NCI-H1417 treated with DMSO at 0.1 percent for 48 hours (cell line): ENCODE measurements around the gene IL10RB.
A peak's percentile ranks its signal among the peaks of the same experiment; 100 is the strongest.
"Not testable (repeated sequence)": the region's sequence is repeated elsewhere in the genome, so short reads cannot be mapped to it uniquely, and the experiment has no call there.

Experiments
- DNase-seq: peaks from one replicate; lab custom pipeline; 2025; lab: John Stamatoyannopoulos, UW

IL10RB gene

DNA sequence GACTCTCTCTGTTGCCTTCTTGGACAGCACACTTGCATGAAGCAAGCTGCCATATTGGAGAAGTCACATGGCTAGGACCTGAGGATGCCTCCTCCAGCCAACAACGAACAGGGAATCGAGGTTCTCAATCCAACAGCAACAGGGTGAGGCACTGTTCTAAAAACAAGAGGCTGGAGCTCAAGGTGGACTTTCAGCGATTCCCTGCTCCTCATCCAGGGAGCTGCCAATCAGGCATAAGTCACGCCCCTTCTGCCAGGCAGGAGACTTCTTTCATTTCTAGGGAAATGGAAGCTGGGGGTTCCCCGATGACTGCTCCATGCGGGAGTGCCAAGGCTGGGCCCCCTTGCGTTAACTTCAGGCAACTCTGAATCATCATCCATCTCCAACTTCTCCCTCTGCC lies 35.9 kb downstream of the IL10RB start:
- DNase-seq, result no peak

DNA sequence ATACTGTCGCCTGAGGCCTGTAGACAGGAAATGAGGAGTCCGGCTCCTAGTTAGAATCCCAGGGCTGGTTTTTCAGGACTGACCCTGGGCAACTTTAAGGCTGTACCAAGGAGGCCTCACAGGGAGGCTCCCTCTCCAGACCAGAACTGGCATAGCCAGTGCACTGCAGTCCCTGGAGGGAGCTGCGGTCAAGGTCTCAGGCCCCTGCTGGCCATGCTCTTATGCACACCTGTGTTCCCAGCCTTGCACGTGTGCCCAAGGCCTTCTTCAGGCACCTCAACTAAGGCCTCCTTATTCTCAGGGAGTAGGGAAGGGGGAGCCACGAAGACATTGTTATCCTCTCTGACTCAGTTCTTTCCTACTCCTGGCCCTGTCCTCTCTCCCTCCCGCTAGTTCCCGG lies 36.6 kb downstream of the IL10RB start:
- DNase-seq, result no peak

DNA sequence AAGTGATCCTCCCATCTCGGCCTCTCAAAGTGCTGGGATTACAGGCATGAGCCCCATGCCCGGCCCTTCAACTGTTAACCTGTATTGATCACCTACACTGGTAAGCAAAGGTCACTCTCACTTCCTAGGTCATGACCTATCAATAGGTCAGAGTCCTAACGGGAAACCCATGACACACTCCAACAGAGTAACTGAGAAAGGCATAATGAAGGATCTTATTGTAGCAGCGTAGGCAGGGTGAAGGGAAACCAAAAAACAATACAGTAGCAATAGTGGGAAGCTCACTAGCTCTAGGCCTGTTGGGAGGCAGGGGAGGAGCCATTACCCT lies 39.1 kb downstream of the IL10RB start:
- DNase-seq, result no peak

DNA sequence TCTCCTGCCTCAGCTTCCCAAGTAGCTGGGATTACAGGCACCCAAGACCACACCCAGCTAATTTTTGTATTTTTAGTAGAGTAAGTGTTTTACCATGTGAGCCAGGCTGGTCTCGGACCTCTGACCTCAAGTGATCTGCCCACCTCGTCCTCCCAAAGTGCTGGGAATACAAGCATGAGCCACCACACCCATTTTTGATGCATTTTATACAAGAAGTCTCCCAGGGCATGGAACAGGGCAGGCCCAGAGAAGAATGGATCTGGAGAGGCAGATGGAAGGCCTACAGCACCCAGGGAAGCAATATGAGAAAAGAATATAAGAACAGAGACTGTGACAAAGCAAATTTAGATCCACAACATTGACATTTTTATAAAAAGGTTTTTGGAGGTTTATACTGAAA lies 39.8 kb downstream of the IL10RB start:
- no peak for DNase-seq

DNA sequence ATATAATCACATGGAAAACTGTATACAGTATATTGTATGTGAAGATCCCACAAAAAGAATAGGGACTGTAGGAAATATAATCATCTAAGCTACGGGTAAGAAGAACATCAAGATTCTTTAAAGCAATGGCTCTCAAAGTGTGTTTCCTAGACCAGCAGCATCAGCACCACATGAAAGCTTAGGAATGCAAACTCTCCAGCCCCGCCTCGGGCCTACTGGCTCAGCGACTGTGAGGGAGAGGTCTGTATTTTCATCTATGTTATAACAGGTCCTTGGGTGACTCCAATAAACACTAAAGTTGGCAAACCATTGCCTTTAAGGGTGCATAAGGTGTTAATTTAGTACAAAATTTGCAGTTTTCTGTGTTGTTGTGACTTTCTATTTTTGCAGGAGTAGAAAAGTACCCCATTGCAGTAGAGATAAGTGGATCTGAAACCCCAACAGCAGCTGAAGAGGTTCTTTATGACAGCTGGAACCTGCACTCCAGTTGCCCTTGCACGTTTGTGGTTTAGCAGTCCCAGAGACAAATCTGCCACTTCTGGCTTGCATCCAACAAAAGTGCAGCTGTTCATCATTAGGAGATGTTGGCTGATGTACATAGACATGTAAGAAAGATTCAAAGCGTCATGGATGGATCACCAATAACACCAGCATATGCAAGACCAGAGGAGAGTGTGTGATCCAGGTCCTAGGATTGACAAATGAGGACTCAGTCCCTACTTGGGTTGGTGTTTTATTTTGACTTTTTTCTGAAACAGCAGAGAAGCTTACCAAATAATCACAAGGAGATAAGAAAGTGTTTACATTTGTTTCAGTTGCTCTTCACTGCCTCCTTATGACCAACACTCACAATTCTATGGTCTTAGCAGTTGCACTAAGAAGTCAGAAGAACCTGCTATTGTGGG lies 42.7 kb downstream of the IL10RB start:
- no peak for DNase-seq

DNA sequence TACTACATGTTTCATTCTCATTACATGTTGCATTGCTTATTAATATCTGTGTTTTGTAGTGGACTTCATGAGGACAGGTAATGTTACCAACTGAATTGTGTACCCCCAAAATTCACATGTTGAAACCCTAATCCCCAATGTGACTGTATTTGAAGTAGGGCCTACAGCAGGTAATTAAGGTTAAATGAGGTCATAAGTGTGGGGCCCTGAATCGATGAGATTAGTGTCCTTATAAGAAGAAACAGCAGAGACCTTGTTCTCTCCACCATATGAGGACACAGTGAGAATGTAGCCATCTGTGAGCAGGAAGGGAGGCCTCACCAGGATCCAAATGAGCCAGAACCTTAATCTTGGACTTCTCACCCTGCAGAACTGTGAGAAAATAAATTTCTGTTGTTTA lies 43.6 kb downstream of the IL10RB start:
- no peak for DNase-seq

DNA sequence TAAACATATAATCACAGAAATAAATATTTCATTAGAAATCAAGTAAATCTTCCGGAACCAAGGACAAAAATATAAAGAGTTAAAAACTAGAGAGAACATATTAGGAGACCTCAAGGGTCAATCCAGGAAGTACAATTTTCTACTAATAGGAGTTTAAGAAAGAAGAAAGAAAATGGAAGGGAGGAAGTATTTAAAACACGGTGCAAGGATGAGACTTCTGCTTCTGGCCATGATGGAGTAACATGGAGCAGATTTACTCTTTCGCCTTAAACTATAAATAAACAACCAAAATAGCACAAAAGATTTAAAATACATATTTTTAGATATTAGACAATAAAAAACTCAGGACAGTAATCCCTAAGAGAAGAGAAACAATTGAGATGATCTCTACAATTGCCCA lies 46.0 kb downstream of the IL10RB start:
- DNase-seq, result no peak

DNA sequence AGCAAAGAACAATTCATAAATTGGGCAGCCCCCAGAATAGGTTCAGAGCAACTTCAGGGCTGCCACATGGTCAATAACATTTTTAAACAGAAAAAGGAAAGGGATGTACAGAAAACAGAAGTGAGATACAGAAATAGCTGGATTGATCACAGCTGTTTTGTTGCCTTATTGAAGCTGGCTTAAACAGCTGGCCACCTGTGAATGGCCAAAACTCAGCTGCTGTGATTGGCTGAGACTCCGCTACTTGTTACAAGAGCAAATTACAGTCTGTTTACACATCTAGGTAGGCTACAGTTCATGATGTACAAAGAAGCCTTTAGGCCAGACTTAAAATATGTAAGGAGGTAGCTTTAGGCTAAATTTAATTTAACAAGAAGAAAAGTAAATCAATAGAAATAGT lies 47.0 kb downstream of the IL10RB start:
- DNase-seq, result no peak

DNA sequence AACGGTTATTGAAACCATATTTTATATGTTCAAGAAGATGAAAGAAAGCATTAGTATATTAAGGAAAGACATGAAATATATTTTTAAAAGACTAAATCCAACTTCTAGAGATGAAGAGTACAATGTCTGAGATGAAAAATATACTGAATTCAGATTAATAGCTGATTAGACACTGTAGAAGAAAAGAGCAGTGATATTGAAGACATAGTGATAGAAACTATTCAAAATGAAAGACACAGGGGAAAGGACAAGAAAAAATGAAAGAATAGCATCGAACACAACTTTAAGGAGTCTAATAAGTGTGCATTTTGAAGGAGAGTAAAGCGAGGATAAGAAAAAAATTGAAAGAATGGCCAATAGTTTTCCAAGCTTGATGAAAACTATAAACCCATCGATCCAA lies 47.4 kb downstream of the IL10RB start:
- no peak for DNase-seq

DNA sequence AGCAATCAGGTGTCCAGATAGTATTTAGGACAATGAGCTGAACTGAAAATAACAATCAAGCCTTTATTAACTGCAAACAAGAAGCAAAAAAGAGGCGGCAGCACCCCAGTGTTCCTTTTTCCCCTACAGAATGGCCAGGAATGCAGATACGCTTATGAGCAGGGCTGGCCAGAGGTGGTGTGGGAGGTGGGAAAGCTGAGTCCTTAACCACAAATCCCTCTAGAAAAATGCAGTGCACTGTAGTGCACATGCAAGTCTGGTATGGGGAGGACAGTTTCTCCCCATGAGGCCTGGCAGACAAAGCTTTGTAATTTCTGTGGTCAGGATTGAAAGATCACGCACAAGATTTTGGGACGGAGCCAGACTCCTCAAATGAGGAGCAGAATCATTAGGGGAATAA lies 47.9 kb downstream of the IL10RB start:
- DNase-seq, result no peak

DNA sequence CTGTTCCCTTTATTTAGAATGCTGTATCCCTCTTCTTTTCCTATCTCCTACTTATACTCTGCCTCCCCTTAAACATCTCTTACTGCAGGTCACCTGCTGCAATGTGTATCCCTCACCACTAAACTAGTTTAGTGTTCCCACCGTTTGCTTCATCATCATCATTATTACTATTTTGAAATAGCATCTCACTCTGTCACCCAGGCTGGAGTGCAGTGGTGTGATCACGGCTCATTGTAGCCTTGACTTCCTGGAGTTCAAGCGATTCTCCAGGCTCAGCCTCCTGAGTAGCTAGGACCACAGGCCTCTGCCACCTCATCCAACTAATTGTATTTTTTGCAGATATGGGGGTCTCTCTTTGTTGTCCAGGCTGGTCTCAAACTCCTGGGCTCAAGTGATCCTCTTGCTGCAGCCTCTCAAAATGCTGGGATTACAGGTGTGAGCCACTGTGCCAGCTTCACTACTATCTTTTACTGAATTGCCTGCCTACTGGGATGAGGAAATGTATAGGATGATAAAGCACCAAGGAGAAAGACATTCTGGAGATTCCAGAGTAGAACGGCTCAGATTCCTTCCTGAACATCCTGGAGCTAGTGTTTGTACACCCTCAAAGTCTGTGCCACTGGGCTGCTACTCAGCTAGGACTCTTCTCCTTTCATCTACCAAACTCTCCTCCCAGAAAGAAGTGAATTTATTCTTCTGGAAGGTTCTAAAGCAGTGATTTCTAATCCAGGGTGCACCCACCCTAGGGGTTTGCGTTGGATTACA lies 50.0 kb downstream of the IL10RB start:
- DNase-seq, result no peak

DNA sequence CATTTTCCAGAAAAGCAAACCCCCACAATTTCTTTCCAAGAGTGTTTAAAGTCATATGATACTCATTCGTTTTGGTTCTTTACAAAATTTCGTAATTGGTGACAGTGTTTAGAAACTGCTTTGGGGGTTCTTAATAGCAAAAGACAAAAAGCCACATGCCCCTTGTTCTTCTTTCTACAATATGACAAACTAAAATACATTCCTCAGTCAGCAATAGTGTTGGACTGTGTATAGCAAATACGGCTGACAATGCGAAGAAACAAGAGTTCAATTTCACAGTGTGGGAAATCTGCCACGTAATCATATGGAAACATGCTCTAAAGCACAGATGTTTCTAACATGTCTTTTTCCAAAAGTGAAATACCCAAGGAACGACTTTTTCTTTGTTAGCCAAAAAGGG lies 51.0 kb downstream of the IL10RB start:
- no peak for DNase-seq

DNA sequence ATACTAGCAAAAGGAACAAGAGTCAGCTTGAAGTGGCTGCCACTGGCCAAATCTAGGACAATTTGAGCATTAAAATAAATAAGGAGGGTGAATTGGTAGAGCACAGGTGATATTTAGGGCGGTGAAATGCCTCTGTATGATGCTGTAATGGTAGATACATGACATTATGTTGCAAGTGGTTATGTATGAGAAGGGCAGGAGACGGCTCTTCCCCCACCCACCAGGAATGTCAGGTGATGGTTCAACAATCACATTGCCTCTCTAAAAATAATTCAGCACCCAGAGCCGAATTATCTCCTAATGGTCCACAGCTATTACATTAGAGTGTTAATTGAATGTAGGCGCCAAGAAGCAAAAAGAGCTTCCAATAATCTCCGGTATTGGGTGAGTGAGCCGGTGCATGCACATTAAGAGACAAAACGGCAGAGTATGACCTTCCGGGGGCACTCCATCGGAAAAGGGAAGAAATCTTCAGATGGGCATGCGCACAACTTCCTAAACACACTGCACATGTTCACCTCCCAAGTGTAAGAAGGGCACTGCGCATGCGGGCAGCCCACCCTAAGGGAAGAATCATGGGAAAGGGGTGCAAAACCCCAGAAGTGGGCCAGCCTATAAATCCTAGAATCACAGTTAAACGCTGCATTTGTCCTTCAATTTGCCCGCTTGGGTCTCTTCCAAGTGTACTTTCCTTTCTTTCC lies 51.8 kb downstream of the IL10RB start:
- DNase-seq, result no peak

DNA sequence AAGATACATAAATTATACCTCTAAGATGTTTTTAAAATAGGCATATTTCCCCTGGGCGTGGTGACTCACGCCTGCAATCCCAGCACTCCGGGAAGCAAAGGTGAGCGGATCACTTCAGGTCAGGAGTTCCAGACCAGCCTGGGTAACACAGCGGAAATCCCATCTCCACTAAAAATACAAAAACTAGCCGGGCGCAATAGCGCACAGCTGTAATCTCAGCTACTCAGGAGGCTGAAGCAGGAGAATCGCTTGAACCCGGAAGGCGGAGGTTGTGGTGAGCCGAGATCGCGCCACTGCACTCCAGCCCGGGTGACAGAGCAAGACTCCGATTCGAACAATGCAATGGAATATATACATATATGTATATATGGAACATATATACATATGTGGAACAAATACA lies 54.8 kb downstream of the IL10RB start:
- DNase-seq, result not testable (repeated sequence)

DNA sequence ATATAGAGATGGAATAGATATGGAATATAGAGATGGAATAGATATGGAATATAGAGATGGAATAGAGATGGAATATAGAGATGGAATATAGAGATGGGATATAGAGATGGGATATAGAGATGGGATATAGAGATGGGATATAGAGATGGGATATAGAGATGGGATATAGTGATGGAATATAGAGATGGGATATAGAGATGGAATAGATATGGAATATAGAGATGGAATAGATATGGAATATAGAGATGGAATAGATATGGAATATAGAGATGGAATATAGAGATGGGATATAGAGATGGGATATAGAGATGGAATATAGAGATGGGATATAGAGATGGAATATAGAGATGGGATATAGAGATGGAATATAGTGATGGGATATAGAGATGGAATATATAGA lies 57.4 kb downstream of the IL10RB start:
- not testable (repeated sequence) for DNase-seq

DNA sequence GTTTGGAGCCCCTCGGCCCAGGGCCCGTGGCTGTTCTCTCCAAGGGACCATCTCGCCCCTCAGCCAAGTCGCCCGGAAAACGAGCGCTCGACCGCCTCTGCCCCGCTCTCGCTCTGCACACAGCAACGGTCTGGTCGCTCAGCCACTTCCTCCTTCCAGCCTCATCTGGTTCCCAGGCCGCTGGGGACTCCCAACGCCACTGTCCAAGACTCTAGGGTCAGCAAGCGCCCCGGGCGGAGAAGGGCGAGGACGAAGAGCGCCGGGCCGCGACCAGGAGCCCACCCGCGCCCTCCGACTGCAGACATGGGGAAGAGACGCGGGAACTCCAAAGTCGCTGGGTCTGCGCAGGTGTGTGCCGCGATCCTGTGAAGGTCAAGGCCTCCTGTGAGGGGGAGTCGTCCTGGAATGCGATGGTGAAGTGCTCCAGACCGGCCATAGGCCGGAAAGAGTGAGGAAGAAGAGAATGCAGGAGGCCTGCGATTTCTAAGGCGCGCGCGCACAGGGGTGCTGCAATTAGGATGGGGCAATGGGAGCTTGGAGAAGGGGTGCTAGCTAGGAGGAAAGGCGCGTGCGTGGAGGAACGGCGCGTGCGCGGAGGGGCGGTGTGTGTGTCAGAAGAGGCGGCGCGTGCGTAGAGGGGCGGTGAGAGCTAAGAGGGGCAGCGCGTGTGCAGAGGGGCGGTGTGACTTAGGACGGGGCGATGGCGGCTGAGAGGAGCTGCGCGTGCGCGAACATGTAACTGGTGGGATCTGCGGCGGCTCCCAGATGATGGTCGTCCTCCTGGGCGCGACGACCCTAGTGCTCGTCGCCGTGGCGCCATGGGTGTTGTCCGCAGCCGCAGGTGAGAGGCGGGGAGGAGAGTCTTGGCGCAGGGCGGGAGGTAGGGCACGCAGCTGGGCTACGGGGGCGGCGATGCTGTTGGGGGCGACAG lies 58.4 kb downstream of the IL10RB start, which contains the start of gene IFNAR1:
Gene IFNAR1 (plus strand): TSS at position 680 of the 931 bp plus-strand sequence. CDS start 86 bp downstream, at position 766.
- peak; percentile 95 for DNase-seq

DNA sequence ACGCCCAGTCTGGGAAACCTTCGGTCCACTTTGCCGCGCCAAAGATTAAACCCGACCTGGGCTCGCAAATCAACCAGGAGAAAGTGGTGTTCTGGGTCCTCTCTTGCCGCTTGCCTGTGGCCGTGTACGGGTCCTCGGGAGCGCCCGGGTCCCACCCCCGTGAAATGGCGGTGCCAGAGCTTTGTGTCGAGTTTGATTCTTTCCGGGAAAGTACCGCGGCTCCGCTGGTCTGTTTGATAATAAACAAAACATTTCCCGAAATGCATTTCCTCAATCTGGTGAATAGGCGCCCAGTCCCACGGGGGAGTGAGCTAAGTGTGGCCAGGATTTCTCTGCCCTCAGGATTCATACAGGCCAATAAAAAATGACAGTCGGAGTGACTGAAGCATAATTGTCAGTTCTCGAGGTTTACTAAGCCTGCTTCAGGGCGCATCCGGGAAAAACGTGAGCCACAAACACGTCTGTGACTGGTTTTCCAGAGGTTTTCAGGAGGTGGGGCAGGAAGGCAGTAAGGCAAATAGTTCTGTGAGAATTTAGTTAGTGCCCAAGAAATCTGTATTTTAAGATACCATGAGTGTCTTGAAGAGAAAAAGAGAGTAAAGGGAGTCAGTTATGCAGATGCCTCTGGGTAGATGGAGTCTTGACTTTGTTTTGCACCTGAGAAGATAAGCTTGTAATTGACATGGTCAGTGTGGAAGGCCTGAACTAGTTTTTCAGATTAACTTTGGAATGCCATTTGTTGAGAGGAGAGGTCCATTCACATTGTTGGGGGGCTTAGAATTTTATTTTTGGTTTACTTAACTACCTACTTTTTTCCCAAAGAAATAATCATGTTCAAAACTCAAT lies 59.3 kb downstream of the IL10RB start:
- DNase-seq, result peak; percentile 26

DNA sequence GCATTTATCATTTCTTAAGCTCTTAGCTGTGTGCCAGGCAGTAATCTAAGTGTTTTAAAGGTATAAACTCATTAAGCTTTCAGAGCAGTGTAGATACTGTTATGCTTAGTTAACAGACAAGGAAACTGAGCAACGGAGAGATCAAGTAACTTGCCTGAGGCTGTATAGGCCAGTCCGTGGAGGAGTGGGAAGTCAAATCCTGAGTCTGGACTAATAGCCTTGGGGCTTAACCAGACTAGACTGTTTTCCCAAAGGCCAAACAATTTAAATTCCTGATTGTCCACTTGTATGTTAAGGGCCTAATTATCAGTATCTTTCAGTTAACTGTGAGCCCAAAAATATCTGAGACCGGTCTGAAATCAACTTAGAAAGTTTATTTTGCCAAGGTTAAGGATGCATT lies 61.2 kb downstream of the IL10RB start:
- DNase-seq, result no peak

DNA sequence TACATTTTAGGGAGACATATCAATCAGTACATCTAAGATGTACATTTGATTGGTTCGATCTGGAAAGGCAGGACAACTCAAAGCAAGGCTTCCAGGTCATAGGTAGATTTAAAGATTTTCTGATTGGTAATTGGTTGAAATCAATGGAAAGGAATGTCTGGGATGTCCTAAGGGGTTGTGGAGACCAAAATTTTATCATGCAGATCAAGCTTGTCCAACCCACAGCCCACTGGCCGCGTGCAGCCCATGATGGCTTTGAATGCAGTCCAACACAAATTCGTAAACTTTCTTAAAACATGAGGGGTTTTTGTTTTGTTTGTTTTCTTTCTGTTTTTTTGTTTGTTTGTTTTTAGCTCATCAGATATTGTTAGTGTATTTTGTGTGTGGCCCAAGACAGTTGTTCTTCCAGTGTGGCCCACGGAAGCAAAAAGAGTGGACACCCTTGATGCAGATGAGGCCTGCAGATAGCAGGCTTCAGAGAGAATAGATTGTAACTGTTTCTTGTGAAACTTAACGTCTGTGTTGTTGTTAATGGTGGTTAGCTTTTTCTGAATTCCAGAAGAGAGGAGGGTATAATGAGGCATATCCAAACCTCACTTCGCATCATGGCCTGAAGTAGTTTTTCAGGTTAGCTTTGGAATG lies 61.7 kb downstream of the IL10RB start:
- no peak for DNase-seq

DNA sequence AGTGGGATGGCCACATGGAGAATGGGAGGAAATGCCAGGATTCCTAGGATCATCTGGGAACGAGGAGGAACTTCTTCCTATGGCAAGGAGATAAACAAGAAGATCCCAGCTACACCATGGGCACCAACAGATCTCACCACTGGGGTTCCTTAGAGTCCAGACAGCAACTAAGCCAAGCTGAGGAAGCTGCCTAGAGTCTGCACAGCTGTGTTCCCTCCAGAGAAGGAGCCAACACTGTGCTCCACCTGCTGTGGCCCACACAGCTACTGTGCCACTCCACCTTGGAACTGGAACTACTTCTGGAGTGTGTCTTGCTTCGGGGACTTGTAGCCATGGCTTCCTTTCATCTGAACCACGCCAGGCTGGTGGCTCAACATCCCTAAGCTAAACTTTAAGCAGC lies 64.6 kb downstream of the IL10RB start:
- no peak for DNase-seq
